NB4 (cell line): ENCODE results near the gene NCOA1.
"Not testable (repeated sequence)": the region's sequence is repeated elsewhere in the genome, so short reads cannot be mapped to it uniquely, and the experiment has no call there.

ENCODE experiments used
- MYC ChIP-seq: IDR thresholded peaks from 2 replicates; pipeline ENCODE4 v1.6.1; 2011; ENCODE audit warnings: low read depth, low read length
- POLR2A ChIP-seq: IDR thresholded peaks from 2 replicates; pipeline ENCODE4 v1.6.1; 2011; ENCODE audit warnings: mild to moderate bottlenecking; ENCODE audit not compliant: insufficient read length; ENCODE audit errors: extremely low read depth
- TF ChIP-seq, protein P1 (sequence below): IDR thresholded peaks from one replicate; pipeline ENCODE4 v1.5.1; 2012; ENCODE audit warnings: low read depth, low read length
- TF ChIP-seq, protein P2 (sequence below): IDR thresholded peaks from 2 replicates; pipeline ENCODE4 v1.6.1; 2011; ENCODE audit warnings: low read depth, low read length

DNA sequence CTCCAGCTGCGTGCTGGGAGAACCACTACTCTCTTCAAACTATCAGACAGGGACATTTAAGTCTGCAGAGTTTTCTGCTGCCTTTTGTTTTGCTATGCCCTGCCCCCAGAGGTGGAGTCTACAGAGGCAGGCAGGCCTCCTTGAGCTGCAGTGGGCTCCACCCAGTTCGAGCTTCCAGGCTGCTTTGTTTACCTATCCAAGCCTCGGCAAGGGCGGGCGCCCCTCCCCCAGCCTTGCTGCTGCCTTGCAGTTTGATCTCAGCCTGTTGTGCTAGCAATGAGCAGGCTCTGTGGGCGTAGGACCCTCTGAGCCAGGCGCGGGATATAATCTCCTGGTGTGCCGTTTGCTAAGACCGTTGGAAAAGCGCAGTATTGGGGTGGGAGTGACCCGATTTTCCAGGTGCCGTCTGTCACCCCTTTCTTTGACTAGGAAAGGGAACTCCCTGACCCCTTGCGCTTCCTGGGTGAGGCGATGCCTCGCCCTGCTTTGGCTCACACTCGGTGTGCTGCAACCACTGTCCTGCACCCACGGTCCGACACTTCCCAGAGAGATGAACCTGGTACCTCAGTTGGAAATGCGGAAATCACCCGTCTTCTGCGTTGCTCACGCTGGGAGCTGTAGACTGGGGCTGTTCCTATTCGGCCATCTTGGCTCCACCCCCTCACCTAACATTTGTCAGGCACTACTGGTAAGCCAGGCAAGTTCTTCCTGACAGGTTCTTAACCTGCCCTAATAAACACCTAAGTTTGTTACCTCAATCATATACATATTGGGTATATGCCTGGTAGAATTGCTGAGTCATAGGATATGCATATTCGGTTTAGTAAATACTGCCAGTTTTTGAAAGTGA is 315.0 kb downstream of the NCOA1 start:
- TF ChIP-seq, protein P1, sequence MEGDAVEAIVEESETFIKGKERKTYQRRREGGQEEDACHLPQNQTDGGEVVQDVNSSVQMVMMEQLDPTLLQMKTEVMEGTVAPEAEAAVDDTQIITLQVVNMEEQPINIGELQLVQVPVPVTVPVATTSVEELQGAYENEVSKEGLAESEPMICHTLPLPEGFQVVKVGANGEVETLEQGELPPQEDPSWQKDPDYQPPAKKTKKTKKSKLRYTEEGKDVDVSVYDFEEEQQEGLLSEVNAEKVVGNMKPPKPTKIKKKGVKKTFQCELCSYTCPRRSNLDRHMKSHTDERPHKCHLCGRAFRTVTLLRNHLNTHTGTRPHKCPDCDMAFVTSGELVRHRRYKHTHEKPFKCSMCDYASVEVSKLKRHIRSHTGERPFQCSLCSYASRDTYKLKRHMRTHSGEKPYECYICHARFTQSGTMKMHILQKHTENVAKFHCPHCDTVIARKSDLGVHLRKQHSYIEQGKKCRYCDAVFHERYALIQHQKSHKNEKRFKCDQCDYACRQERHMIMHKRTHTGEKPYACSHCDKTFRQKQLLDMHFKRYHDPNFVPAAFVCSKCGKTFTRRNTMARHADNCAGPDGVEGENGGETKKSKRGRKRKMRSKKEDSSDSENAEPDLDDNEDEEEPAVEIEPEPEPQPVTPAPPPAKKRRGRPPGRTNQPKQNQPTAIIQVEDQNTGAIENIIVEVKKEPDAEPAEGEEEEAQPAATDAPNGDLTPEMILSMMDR: not testable (repeated sequence)
- not testable (repeated sequence) for TF ChIP-seq POLR2A, MYC
- TF ChIP-seq, protein P2, sequence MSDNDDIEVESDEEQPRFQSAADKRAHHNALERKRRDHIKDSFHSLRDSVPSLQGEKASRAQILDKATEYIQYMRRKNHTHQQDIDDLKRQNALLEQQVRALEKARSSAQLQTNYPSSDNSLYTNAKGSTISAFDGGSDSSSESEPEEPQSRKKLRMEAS: not testable (repeated sequence)
